Keratinocyte (primary cell): Measurements from ENCODE around the gene POP5.

Source experiments
- CTCF ChIP-seq, 3 experiments: IDR thresholded peaks in 1 of 3; conservative IDR thresholded peaks in 1 of 3; optimal IDR thresholded peaks in 1 of 3; 2 replicates in 2 of 3; 3 replicates in 1 of 3; pipeline versions ENCODE3 to v1.5.1; 2011; ENCODE audit warnings: low read length in 3 of 3, mild to moderate bottlenecking in 3 of 3, moderate library complexity in 2 of 3, control low read depth in 1 of 3, inconsistent platforms in 1 of 3; ENCODE audit not compliant: insufficient read depth in 2 of 3; ENCODE audit errors: extremely low read depth in 1 of 3
- EZH2 ChIP-seq: IDR thresholded peaks from one replicate; pipeline ENCODE4 v1.6.1; 2012; ENCODE audit warnings: inconsistent platforms, mild to moderate bottlenecking, low read length, moderate library complexity

- TF ChIP-seq CTCF (optimal IDR thresholded peaks at IDR 0.05 in 1 of 3, IDR thresholded peaks at IDR 0.05 in 1 of 3, conservative IDR thresholded peaks at IDR 0.05 in 1 of 3; ENCODE audit: extremely low read depth in 1 of 3, insufficient read depth in 2 of 3, low read length in 3 of 3) (no peak), EZH2 (no peak)
Observed at GRCh38 chr12:120542166-120542565, 39.0 kb downstream of the POP5 start.
